Hematopoietic multipotent progenitor cell treated with erythropoietin and hydrocortisone succinate and interleukin-3 and kit ligand, for 17 days (in vitro differentiated cells): ENCODE measurements around the gene KRTAP4-11.
"Not testable (repeated sequence)": the region's sequence is repeated elsewhere in the genome, so short reads cannot be mapped to it uniquely, and the experiment has no call there.

ENCODE experiments used
- DNase-seq: peaks from one replicate; pipeline ENCODE4 v3.0.0-alpha.2; 2015; ENCODE audit warnings: low spot score

Gene KRTAP4-11

GRCh38 chr17:41084100-41084856 lies 33.9 kb downstream of the KRTAP4-11 start, which contains the start of gene KRTAP4-7:
Gene KRTAP4-7 (plus strand): TSS chr17:41084150. CDS start chr17:41084207, 57 bp downstream.
- DNase-seq = not testable (repeated sequence)

GRCh38 chr17:41083427-41083826 lies 34.7 kb downstream of the KRTAP4-11 start:
- not testable (repeated sequence) for DNase-seq

GRCh38 chr17:41082626-41083025 lies 35.5 kb downstream of the KRTAP4-11 start:
- DNase-seq = no peak

GRCh38 chr17:41076788-41077187 lies 41.4 kb downstream of the KRTAP4-11 start:
- DNase-seq = no peak

GRCh38 chr17:41073676-41074075 lies 44.5 kb downstream of the KRTAP4-11 start:
- DNase-seq = no peak

GRCh38 chr17:41071606-41072360 lies 46.4 kb downstream of the KRTAP4-11 start:
- no peak for DNase-seq

GRCh38 chr17:41069031-41069430 lies 49.1 kb downstream of the KRTAP4-11 start:
- no peak for DNase-seq

GRCh38 chr17:41067281-41067680 lies 50.9 kb downstream of the KRTAP4-11 start:
- DNase-seq = no peak
